GM23338 (cell line): ENCODE results near the gene EYS. TPM values are rescaled to one million over a fixed set of nuclear protein-coding genes. Genes with fewer than 3 reads are reported as not detected.

Experiments
- ATAC-seq: fragments of 200-7000 bp; cut with Tn5 transposase; 3 replicates; pipeline ENCODE4 v1.9.1; 2020
- DNase-seq: peaks from one replicate; pipeline ENCODE4 v3.0.0-alpha.2; 2015; ENCODE audit warnings: low spot score
- H2AFZ ChIP-seq: fragments of 200-600 bp; sonication (generic); 2 replicates; pipeline ENCODE4 v1.8.0; 2016; ENCODE audit warnings: antibody characterized with exemption, mild to moderate bottlenecking, moderate library complexity
- H3F3A ChIP-seq: fragments of 200-600 bp; sonication (generic); replicated peaks from 2 replicates; pipeline ENCODE4 v1.8.0; 2017; ENCODE audit warnings: antibody characterized with exemption, mixed run types, low read depth
- H3K27ac ChIP-seq: fragments of 200-600 bp; sonication (generic); 2 replicates; pipeline ENCODE4 v1.6.1; 2016; ENCODE audit warnings: low read depth
- H3K27me3 ChIP-seq: fragments of 200-600 bp; sonication (generic); 2 replicates; pipeline ENCODE4 v1.8.0; 2016; ENCODE audit warnings: mild to moderate bottlenecking, mixed run types, moderate library complexity; ENCODE audit not compliant: insufficient read depth
- H3K36me3 ChIP-seq: fragments of 200-600 bp; sonication (generic); 2 replicates; pipeline ENCODE4 v1.8.0; 2016; ENCODE audit warnings: mild to moderate bottlenecking; ENCODE audit not compliant: insufficient read depth
- H3K4me1 ChIP-seq: fragments of 200-600 bp; sonication (generic); 2 replicates; pipeline ENCODE4 v1.8.0; 2016; ENCODE audit warnings: mild to moderate bottlenecking, moderate library complexity; ENCODE audit not compliant: insufficient read depth
- H3K4me2 ChIP-seq: fragments of 200-600 bp; sonication (generic); 2 replicates; pipeline ENCODE4 v1.7.1; 2017; ENCODE audit warnings: mixed run types
- H3K4me3 ChIP-seq: fragments of 200-600 bp; sonication (generic); 2 replicates; pipeline ENCODE4 v1.6.1; 2016; ENCODE audit warnings: mixed run types
- H3K79me2 ChIP-seq: fragments of 200-600 bp; sonication (generic); replicated peaks from 2 replicates; pipeline ENCODE4 v1.8.0; 2017; ENCODE audit warnings: mild to moderate bottlenecking; ENCODE audit not compliant: insufficient read depth
- H3K9me2 ChIP-seq: fragments of 200-600 bp; sonication (generic); 2 replicates; pipeline ENCODE4 v1.8.0; 2017; ENCODE audit not compliant: insufficient read depth
- H4K20me1 ChIP-seq: fragments of 200-600 bp; sonication (generic); replicated peaks from 2 replicates; pipeline ENCODE4 v1.8.0; 2017; ENCODE audit warnings: mild to moderate bottlenecking; ENCODE audit not compliant: insufficient read depth
- H3K27ac Mint-ChIP-seq: 2 replicates; pipeline ENCODE4 v1.8.0; 2020; ENCODE audit warnings: inconsistent platforms, mild to moderate bottlenecking, moderate library complexity, mixed read lengths
- H3K27me3 Mint-ChIP-seq: 3 replicates; pipeline ENCODE4 v1.8.0; 2022; ENCODE audit warnings: low read depth, mild to moderate bottlenecking, moderate library complexity, mixed read lengths, inconsistent platforms; ENCODE audit not compliant: insufficient read depth, poor library complexity
- H3K36me3 Mint-ChIP-seq: 3 replicates; pipeline ENCODE4 v1.8.0; 2021; ENCODE audit warnings: low read depth, mild to moderate bottlenecking, inconsistent platforms, moderate library complexity, mixed read lengths
- H3K4me1 Mint-ChIP-seq: 3 replicates; pipeline ENCODE4 v1.8.0; 2020; ENCODE audit warnings: mild to moderate bottlenecking, inconsistent platforms, mixed read lengths
- H3K4me3 Mint-ChIP-seq: 3 replicates; pipeline ENCODE4 v1.8.0; 2021; ENCODE audit warnings: moderate library complexity, mild to moderate bottlenecking, inconsistent platforms, mixed read lengths
- H3K9me3 Mint-ChIP-seq: 3 replicates; pipeline ENCODE4 v1.8.0; 2020; ENCODE audit warnings: moderate library complexity, mild to moderate bottlenecking, inconsistent platforms, mixed read lengths
- CREB1 ChIP-seq: fragments of 250-450 bp; sonication (Bioruptor Pico); IDR thresholded peaks from 2 replicates; pipeline ENCODE4 v1.5.0; 2020; ENCODE audit warnings: low read depth, mild to moderate bottlenecking, moderate library complexity
- EZH2phosphoT487 ChIP-seq: fragments of 200-600 bp; sonication (generic); IDR thresholded peaks from one replicate; pipeline ENCODE4 v1.8.1; 2018; ENCODE audit warnings: antibody characterized with exemption; ENCODE audit not compliant: unreplicated experiment
- JUNB ChIP-seq: IDR thresholded peaks from one replicate; pipeline ENCODE4 v1.6.1; 2016; ENCODE audit warnings: antibody characterized with exemption; ENCODE audit not compliant: unreplicated experiment
- POLR2AphosphoS5 ChIP-seq: IDR thresholded peaks from 2 replicates; pipeline ENCODE4 v1.6.1; 2016; ENCODE audit warnings: antibody characterized with exemption, low read depth
- STAT1 ChIP-seq: IDR thresholded peaks from one replicate; pipeline ENCODE4 v1.6.1; 2016; ENCODE audit warnings: antibody characterized with exemption; ENCODE audit not compliant: unreplicated experiment
- ZNF114 ChIP-seq: fragments of 250-450 bp; sonication (Bioruptor Pico); IDR thresholded peaks from 2 replicates; pipeline ENCODE4 v1.5.0; 2020; ENCODE audit warnings: mild to moderate bottlenecking, moderate library complexity
- ZNF331 ChIP-seq: fragments of 250-450 bp; sonication (Bioruptor Pico); IDR thresholded peaks from 2 replicates; pipeline ENCODE4 v1.5.0; 2020; ENCODE audit warnings: low read depth, mild to moderate bottlenecking, moderate library complexity
- polyA plus RNA-seq: library from polyadenylated mRNA; unstranded; fragments of >200 nt; fragmentation: Nextera tagmentation; extraction: Ambion mirVana; gene quantifications from 2 replicates; pipeline ENCODE4 v1.2.1, GENCODE V29; 2016
- total RNA-seq: library from RNA; depleted of rRNA; stranded (reverse); fragments of >200 nt; shearing (Covaris generic); gene quantifications from 2 replicates; pipeline ENCODE4 v1.2.3, GENCODE V29; 2014
- TF ChIP-seq, protein P1 (sequence below): fragments of 250-450 bp; sonication (Bioruptor Pico); IDR thresholded peaks from 2 replicates; pipeline ENCODE4 v1.5.0; 2020; ENCODE audit warnings: mild to moderate bottlenecking, moderate library complexity
- TF ChIP-seq, protein P2 (sequence below), 2 experiments: fragments of 200-600 bp in 1 of 2; sonication (generic) in 1 of 2; conservative IDR thresholded peaks; 2 replicates each; pipeline versions ENCODE4 v1.5.1 to v1.6.1; 2016 to 2017; ENCODE audit warnings: antibody characterized with exemption in 2 of 2, low read depth in 2 of 2, mild to moderate bottlenecking in 2 of 2, moderate library complexity in 1 of 2
- TF ChIP-seq, protein P3 (sequence below): IDR thresholded peaks from one replicate; pipeline ENCODE4 v1.6.1; 2018; ENCODE audit warnings: antibody characterized with exemption; ENCODE audit not compliant: unreplicated experiment

EYS gene
- total and polyA plus RNA-seq, 2 experiments from 2014 or later, result 0.38 to 0.52 TPM

DNA sequence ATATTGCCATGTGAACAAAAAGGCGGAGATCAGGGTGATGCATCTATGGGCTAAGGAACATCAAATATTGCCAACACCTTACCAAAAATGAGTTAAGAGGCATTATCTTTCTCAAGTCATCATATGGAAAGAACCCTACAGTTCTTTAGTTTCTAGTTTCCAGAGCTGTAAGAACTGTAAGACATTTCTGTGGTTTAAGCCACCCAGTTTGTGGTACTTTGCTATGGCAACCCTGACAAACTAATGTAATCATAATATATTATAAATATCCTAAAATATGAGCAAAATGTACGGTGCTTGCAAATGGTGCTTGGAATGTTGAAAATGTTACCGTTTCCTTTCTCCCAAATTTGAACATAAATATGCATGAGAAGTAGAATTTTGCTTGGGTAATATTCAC, 1721.8 kb downstream of the EYS start (continued):
- TF ChIP-seq, protein P1, sequence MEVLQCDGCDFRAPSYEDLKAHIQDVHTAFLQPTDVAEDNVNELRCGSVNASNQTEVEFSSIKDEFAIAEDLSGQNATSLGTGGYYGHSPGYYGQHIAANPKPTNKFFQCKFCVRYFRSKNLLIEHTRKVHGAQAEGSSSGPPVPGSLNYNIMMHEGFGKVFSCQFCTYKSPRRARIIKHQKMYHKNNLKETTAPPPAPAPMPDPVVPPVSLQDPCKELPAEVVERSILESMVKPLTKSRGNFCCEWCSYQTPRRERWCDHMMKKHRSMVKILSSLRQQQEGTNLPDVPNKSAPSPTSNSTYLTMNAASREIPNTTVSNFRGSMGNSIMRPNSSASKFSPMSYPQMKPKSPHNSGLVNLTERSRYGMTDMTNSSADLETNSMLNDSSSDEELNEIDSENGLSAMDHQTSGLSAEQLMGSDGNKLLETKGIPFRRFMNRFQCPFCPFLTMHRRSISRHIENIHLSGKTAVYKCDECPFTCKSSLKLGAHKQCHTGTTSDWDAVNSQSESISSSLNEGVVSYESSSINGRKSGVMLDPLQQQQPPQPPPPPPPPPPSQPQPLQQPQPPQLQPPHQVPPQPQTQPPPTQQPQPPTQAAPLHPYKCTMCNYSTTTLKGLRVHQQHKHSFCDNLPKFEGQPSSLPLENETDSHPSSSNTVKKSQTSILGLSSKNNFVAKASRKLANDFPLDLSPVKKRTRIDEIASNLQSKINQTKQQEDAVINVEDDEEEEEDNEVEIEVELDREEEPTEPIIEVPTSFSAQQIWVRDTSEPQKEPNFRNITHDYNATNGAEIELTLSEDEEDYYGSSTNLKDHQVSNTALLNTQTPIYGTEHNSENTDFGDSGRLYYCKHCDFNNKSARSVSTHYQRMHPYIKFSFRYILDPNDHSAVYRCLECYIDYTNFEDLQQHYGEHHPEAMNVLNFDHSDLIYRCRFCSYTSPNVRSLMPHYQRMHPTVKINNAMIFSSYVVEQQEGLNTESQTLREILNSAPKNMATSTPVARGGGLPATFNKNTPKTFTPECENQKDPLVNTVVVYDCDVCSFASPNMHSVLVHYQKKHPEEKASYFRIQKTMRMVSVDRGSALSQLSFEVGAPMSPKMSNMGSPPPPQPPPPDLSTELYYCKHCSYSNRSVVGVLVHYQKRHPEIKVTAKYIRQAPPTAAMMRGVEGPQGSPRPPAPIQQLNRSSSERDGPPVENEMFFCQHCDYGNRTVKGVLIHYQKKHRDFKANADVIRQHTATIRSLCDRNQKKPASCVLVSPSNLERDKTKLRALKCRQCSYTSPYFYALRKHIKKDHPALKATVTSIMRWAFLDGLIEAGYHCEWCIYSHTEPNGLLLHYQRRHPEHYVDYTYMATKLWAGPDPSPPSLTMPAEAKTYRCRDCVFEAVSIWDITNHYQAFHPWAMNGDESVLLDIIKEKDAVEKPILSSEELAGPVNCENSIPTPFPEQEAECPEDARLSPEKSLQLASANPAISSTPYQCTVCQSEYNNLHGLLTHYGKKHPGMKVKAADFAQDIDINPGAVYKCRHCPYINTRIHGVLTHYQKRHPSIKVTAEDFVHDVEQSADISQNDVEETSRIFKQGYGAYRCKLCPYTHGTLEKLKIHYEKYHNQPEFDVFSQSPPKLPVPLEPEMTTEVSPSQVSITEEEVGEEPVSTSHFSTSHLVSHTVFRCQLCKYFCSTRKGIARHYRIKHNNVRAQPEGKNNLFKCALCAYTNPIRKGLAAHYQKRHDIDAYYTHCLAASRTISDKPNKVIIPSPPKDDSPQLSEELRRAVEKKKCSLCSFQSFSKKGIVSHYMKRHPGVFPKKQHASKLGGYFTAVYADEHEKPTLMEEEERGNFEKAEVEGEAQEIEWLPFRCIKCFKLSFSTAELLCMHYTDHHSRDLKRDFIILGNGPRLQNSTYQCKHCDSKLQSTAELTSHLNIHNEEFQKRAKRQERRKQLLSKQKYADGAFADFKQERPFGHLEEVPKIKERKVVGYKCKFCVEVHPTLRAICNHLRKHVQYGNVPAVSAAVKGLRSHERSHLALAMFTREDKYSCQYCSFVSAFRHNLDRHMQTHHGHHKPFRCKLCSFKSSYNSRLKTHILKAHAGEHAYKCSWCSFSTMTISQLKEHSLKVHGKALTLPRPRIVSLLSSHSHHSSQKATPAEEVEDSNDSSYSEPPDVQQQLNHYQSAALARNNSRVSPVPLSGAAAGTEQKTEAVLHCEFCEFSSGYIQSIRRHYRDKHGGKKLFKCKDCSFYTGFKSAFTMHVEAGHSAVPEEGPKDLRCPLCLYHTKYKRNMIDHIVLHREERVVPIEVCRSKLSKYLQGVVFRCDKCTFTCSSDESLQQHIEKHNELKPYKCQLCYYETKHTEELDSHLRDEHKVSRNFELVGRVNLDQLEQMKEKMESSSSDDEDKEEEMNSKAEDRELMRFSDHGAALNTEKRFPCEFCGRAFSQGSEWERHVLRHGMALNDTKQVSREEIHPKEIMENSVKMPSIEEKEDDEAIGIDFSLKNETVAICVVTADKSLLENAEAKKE (CRISPR knock-in tag), result no peak
- no peak for TF ChIP-seq STAT1
- TF ChIP-seq ZNF331, result no peak
- no peak for TF ChIP-seq CREB1
- no peak for TF ChIP-seq ZNF114
- no peak for TF ChIP-seq JUNB
- no peak for TF ChIP-seq POLR2AphosphoS5
- TF ChIP-seq, protein P2, sequence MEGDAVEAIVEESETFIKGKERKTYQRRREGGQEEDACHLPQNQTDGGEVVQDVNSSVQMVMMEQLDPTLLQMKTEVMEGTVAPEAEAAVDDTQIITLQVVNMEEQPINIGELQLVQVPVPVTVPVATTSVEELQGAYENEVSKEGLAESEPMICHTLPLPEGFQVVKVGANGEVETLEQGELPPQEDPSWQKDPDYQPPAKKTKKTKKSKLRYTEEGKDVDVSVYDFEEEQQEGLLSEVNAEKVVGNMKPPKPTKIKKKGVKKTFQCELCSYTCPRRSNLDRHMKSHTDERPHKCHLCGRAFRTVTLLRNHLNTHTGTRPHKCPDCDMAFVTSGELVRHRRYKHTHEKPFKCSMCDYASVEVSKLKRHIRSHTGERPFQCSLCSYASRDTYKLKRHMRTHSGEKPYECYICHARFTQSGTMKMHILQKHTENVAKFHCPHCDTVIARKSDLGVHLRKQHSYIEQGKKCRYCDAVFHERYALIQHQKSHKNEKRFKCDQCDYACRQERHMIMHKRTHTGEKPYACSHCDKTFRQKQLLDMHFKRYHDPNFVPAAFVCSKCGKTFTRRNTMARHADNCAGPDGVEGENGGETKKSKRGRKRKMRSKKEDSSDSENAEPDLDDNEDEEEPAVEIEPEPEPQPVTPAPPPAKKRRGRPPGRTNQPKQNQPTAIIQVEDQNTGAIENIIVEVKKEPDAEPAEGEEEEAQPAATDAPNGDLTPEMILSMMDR (conservative IDR thresholded peaks at IDR 0.05; ENCODE audit: low read depth in 2 of 2), result no peak

DNA sequence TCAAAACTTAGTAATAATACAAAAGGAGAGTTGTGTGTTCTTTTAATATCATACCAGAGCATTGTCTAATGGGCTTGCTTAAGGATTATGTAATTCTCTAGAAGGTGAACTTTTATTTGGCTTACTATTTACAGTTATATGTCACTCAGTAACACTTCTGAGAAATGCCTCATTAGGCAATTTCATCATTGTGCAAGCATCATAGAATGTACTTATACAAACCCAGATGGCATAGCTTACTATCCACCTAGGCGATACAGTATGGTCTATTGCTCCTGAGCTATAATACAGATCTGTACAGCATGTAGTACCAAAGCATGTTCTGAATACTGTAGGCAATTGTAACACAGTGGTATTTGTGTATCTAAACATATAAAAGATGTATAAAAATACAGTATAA, 1731.3 kb downstream of the EYS start:
- ATAC-seq, result no peak
- 0 out of 2 replicates have a peak, but pooled peaks cover 3% of the 10 kb centered on the region for H3K9me2 ChIP-seq
- H3K9me3 Mint-ChIP-seq, result no peaks in the 10 kb centered on the region
- no peak overlapping the region for H3K4me2 ChIP-seq
- no peak overlapping the region for H3K27ac ChIP-seq
- no peaks in the 10 kb centered on the region for H3K27me3 Mint-ChIP-seq
- no peaks in the 10 kb centered on the region for H3K27me3 ChIP-seq
- H3F3A ChIP-seq, result no peaks in the 10 kb centered on the region
- H3K79me2 ChIP-seq, result no peaks in the 10 kb centered on the region
- H3K27ac Mint-ChIP-seq, result no peak overlapping the region
- H2AFZ ChIP-seq, result no peak overlapping the region
- no peaks in the 10 kb centered on the region for H3K36me3 ChIP-seq
- H3K4me3 Mint-ChIP-seq, result no peak overlapping the region
- no peaks in the 10 kb centered on the region for H3K4me1 ChIP-seq
- DNase-seq, result no peak
- no peaks in the 10 kb centered on the region for H4K20me1 ChIP-seq
- H3K4me1 Mint-ChIP-seq, result no peaks in the 10 kb centered on the region
- no peaks in the 10 kb centered on the region for H3K36me3 Mint-ChIP-seq
- H3K4me3 ChIP-seq, result no peak overlapping the region
- TF ChIP-seq EZH2phosphoT487 (no peak), POLR2AphosphoS5 (no peak), JUNB (no peak), STAT1 (no peak)
- TF ChIP-seq, protein P3, sequence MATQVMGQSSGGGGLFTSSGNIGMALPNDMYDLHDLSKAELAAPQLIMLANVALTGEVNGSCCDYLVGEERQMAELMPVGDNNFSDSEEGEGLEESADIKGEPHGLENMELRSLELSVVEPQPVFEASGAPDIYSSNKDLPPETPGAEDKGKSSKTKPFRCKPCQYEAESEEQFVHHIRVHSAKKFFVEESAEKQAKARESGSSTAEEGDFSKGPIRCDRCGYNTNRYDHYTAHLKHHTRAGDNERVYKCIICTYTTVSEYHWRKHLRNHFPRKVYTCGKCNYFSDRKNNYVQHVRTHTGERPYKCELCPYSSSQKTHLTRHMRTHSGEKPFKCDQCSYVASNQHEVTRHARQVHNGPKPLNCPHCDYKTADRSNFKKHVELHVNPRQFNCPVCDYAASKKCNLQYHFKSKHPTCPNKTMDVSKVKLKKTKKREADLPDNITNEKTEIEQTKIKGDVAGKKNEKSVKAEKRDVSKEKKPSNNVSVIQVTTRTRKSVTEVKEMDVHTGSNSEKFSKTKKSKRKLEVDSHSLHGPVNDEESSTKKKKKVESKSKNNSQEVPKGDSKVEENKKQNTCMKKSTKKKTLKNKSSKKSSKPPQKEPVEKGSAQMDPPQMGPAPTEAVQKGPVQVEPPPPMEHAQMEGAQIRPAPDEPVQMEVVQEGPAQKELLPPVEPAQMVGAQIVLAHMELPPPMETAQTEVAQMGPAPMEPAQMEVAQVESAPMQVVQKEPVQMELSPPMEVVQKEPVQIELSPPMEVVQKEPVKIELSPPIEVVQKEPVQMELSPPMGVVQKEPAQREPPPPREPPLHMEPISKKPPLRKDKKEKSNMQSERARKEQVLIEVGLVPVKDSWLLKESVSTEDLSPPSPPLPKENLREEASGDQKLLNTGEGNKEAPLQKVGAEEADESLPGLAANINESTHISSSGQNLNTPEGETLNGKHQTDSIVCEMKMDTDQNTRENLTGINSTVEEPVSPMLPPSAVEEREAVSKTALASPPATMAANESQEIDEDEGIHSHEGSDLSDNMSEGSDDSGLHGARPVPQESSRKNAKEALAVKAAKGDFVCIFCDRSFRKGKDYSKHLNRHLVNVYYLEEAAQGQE, result no peak
